ENCODE results near the gene PDCD1. TPM values are rescaled to one million over a fixed set of nuclear protein-coding genes. Genes with fewer than 3 reads are reported as not detected.
"Not testable (repeated sequence)": the region's sequence is repeated elsewhere in the genome, so short reads cannot be mapped to it uniquely, and the experiment has no call there.

The PDCD1 gene
- total RNA-seq, 2 donors from 2014 or later: 0.38 TPM; not detected in 1

DNA sequence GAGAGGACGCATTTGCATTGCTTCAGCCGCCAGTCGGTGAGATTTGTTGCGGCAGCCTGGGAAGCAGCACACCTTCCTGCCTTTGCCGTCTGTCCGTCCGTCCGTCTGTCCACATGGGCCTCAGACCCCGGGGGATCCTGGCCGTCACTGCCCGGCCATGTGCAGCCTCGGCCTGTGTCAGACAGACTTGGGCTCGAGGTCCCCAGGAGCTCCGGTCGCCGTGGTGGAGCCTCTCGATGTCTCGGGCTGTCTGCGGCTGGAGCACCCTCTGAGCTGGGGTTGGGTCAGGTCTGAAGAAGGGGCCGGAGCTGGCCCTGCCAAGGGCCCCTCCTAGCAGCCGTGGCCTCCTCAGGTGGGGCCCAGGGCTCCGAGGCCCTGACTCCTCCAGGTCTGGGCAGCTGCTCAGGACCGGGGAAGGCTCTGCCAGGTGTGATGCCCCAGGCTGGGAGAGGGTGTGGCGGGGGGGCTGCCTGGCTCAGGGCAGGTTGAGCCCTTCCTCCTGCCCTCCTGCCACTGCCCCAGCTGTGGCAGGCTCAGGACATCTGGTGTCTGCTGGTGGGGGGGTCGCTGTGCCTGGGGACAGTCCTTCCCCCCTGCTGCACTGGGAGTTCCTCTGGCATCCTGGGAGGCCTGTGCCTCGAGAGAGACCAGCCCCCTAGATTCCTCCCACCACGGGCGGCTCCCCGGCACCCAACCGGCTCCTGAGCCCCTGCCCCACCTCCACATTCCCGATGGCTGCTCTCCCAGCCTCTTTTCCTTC lies 37.9 kb downstream of the PDCD1 start:
- intact Hi-C loops (cut with DNase I): no loop called here
- DNase-seq (ENCODE audit: low spot score): peak; percentile 77

DNA sequence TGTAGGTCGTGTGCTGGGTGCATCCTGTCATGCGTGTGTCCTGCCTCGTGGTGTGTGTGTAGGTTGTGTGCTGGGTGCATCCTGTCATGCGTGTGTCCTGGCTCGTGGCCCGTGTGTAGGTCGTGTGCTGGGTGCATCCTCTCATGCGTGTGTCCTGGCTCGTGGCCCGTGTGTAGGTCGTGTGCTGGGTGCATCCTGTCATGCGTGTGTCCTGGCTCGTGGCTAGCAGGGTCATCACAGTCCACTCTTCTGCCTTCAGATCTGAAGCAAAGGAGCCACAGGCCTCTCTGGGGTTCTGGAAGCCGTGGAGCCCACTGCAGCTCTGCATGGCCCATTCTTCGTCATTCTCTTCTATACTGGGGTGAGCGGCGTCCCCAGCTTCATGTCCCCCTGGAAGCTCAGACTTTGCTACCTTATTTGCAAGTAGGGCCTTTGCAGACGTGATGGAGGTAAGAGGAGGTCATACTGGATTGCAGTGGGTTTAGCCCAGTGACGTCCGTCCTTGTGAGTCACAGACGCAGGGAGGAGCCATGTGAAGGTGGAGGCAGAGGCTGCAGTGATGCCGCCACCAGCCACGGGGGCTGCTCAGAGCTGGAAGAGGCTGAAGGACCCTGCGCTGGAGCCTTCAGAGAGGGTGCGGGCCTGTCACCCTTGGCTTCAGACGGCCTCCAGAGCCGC lies 38.6 kb downstream of the PDCD1 start:
- peak; percentile 40 for DNase-seq (ENCODE audit: low spot score)
- intact Hi-C loops (cut with DNase I): not testable (repeated sequence)

DNA sequence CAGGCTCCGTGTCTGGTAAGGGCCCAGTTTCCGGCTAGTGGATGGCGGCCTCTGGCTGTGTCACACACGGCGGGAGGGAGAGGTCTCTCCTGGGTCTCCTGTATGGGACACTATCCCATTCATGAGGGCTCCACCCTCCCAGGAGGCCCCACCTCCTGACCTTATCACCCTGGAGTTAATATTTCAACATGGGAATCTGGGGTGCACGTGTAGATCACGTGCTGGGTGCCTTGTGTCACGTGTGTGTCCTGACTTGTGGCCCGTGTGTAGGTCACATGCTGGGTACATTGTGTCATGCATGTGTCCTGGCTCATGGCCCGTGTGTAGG lies 39.8 kb downstream of the PDCD1 start:
- intact Hi-C loops (cut with DNase I): no loop called here
- peak; percentile 45 for DNase-seq (ENCODE audit: low spot score)

DNA sequence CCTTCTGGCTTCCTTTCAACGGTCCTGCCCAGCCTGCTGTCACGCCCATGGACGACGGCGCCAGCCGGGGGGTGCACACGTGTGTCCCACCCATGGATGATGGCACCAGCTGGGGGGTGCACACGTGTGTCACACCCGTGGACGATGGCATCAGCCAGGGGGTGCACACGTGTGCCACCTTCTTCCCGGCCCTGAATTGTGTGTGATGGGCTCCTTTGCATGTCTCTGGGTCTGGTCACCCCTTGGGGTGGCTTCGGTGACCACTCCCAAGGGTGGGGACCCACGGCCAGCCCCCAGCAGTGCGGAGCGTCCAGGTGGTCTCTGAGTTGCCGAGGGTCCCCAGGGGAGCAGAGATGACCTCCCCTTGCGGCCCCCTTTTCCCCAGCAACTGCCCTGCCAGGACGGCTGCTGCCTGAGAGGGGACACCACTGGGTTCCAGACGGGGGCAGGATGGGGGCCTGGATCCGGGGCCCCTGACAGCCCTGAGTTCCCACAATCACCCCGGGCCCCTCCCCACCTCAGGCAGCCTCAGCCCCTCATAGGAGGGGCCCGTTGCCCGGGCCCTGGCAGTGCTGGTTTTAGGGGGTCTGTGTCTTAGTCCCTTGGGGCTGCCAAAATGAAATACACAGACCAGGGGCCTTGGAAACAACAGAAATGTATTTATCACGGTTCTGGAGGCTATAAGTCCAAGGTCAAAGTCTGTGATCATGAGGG lies 40.3 kb downstream of the PDCD1 start:
- intact Hi-C loops (cut with DNase I): no loop called here
- peak; percentile 48 for DNase-seq (ENCODE audit: low spot score)

DNA sequence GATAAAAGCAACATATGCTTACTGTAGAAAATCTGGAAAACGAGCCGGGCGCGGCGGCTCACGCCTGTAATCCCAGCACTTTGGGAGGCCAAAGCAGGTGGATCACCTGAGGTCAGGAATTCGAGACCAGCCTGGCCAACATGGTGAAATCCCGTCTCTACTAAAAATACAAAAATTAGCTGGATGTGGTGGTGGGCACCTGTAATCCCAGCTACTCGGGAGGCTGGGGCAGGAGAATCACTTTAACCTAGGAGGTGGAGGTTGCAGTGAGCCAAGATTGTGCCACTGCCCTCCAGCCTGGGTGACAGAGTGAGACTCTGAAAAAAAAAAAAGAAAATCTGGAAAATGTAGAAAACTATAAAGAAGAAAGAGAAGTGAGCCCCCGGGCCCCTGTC lies 40.9 kb downstream of the PDCD1 start:
- intact Hi-C loops (cut with DNase I); DNase-seq (ENCODE audit: low spot score): not testable (repeated sequence)

DNA sequence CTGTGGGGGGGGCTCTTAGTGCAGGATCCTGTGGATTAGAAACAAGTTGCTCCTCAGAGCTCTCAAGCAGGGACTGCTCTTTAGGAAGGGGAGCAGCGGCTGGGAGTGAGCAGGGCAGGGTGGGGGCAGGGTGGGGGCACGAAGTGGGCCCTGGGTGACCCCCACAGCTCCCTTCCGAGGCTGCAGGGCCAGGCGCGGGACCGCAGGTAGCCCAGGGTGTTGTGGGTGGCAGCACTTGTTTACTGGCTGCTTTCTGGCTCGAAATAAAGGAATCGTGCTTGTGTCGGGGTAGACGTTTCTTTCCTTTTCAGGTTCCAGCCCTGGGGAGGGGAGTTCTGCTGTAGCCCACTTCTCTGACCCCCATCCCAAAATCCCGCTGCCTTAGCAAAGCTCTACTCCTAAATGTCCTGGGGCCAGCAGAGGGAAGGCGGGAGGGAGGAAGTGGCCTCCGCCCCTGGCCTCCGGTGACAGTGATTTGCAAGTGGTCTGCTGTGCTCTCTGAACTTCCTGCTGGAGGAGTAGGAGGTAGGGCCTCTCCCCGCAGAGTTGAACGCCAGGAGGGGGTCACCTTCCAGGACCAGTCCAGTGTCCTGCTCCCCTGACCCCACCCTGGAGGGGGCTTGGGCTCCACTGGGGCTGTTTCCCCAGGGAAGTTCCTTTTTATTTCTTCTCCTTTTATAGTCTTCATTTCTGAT lies 41.4 kb downstream of the PDCD1 start:
- peak; percentile 60 for DNase-seq (ENCODE audit: low spot score)
- intact Hi-C loops (cut with DNase I): no loop called here

- intact Hi-C loops (cut with DNase I): no loop called here
- DNase-seq (ENCODE audit: low spot score): peak; percentile 83
Observed at GRCh38 chr2:241816431-241817121, 42.1 kb downstream of the PDCD1 start.

- DNase-seq (ENCODE audit: low spot score): peak; percentile 73
- intact Hi-C loops (cut with DNase I): no loop called here
Observed at GRCh38 chr2:241815477-241816430, 42.9 kb downstream of the PDCD1 start.

DNA sequence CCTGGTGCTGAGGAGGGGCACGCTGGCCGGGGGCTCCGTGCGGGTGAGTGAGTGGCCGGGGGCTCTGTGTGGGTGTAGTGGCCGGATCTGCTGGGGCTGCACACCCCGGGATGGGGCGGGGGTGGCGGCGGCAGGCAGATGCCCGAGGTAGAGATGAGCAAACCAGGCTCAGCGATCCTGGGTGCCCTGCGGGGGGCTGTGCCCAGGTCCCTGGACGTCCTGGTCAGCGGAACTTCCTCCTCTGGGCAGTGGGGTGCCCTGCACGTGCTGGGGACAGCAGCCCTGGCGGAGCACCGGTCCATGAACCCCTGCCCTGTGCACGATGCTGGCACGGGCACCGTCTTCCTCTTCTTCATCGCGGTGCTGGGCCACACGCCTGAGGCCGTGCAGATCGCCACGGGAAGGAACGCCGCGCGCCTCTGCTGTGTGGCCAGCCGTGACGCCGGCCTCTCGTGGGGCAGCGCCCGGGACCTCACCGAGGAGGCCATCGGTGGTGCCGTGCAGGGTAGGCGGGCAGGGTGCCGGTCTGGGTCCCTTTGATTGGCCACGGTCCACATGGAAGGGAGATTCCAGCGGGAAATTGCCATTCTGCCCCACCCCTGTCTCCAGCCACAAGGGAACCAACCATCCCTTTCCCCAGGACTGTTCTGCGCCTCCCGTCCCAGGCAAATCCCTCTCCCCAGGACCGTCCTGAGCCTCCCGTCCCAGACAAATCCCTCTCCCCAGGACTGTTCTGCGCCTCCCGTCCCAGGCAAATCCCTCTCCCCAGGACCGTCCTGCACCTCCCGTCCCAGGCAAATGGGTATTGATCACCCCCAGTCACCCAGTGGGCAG lies 43.8 kb downstream of the PDCD1 start:
- DNase-seq (ENCODE audit: low spot score): peak; percentile 74
- intact Hi-C loops (cut with DNase I): no loop called here

- no peak for DNase-seq (ENCODE audit: low spot score)
- intact Hi-C loops (cut with DNase I): no loop called here
Observed at GRCh38 chr2:241814393-241814642, 44.4 kb downstream of the PDCD1 start.

DNA sequence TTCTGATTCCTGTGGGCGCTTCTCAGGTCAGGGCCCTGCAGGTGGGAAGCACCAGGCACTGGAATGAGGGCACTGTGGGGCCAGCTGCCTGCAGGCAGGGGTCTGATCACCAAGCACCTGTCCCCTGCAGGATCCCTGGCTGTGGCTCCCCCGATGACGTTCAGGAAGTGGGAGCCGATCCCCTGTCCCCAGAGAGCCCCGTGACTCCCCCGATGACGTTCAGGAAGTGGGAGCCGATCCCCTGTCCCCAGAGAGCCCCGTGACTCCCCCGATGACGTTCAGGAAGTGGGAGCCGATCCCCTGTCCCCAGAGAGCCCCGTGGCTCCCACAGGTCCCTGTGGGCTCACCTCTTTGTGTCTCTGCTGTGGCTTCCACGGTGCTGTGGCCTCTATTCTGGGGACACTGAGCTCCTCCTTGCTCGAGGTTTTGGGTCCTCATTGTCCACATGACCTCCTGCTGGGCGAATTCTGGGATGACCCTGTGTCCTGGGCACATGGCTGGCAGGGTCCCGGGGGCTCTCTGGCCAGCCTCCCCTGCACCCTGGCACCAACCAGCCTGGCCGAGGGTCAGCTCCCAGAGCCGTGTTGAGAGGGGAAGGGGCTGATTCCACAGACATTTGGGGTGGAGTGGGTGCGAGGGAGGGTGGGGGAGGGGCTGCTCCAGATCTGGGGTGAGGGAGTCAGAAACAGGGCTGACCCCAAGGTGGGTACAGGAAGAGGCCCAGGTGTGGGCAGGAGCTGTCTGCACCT lies 44.9 kb downstream of the PDCD1 start:
- intact Hi-C loops (cut with DNase I): no loop called here
- DNase-seq (ENCODE audit: low spot score): no peak

DNA sequence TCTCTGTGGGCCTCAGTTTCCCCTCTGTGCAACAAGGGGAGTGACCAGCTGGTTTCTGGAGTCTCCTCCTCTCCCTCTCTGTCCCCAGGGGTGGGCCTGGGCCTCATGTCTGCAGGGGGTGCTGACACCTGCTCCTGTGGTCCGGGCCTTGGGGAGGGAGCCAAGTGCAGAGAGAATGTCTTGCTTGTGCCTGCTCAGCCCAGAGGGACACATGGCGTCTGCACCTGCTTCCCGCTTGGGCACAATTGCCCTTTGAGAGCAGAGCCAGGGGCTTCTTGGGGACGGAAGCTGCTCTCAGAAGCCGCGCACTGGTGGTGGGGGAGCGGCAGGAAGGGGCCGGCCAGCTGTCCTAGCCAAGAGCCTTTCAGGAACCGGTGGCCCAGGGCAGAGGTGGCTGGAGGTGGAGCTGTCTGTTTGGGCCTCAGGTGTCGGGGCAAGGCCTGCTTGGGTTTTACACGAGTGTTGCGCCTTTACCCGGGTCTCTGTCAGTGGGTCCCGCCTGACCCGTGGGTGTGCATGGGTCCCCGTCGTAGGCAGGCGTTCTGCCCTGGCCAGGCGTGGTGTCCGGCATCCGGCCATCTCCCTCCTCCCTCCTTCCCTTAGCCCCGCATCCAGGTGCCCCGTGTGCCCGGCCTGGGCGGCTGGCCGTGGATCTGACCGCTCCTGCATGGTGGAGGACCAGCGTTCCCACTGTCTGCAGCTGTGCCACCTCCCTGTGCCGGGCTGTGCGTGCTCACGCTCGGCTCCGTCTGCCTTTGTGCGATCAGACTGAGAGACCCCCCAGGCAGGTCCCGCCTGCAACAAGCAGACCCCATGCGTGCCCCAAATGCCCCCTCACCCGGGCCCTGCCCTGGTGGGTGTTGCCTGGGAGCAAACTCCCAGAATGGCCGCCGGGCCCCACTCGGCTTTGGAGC lies 45.7 kb downstream of the PDCD1 start:
- peak; percentile 80 for DNase-seq (ENCODE audit: low spot score)
- intact Hi-C loops (cut with DNase I): no loop called here

- intact Hi-C loops (cut with DNase I): no loop called here
- peak; percentile 50 for DNase-seq (ENCODE audit: low spot score)
Observed at GRCh38 chr2:241811952-241812729, 46.6 kb downstream of the PDCD1 start.

DNA sequence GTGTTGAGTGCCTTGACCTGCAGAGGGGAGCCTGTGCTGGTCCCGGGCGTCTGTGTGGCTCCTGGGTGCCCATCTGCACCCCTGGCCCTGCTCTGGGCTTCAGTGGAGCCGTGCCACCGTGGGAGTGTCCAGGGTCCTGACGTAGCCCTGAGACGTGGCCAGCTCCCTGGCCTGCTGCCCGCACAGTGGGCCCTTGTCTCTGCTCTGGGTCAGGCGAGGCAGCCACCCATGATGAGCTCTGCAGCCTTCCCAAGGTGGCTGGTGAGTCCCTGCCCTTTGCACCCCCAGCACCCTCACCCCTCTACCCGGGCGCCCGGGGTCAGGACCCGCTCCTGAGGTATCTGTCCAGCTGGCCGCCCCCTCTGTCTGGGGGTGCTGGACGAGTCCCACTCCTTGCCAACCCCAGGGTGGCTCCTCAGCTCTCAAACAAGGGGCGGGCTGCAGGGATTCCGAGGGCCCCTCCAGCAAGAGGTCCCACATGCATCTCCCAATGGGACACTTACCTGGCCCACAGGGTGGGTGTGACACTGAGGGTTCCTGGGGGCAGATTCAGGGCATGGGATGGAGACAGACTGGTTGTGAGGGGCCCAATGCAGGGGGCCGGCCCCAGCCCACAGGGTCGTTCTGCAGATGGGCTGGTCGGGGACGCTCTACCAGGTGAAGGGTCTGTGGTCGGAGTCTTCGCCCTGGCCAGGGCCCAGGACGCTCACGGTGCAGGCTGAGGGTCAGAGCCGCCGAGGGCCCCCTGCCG lies 47.3 kb downstream of the PDCD1 start:
- DNase-seq (ENCODE audit: low spot score): peak; percentile 79
- intact Hi-C loops (cut with DNase I): no loop called here
